Esophagus (tissue), 2 donors: ENCODE data around the gene NUDT4. TPM values are rescaled to one million over a fixed set of nuclear protein-coding genes. Genes with fewer than 3 reads are reported as not detected.
A peak's percentile ranks its signal among the peaks of the same experiment; 100 is the strongest.
"Not testable (repeated sequence)": the region's sequence is repeated elsewhere in the genome, so short reads cannot be mapped to it uniquely, and the experiment has no call there.

Source experiments
- H3K27ac ChIP-seq, 2 donors: one replicate each; pipeline ENCODE4 v1.5.1; 2013; ENCODE audit warnings: low read depth in 2 of 2, mild to moderate bottlenecking in 2 of 2, inconsistent platforms in 1 of 2, low read length in 1 of 2, moderate library complexity in 1 of 2
- H3K27me3 ChIP-seq, 2 donors: one replicate each; pipeline ENCODE4 v1.6.1; 2013; ENCODE audit warnings: low read length in 2 of 2, control low read depth in 1 of 2, mild to moderate bottlenecking in 1 of 2; ENCODE audit not compliant: insufficient read depth in 2 of 2, control insufficient read depth in 1 of 2
- H3K36me3 ChIP-seq, 2 donors: one replicate each; pipeline ENCODE4 v1.6.1; 2013; ENCODE audit warnings: low read length in 1 of 2; ENCODE audit not compliant: control insufficient read depth in 2 of 2, insufficient read depth in 2 of 2
- H3K4me1 ChIP-seq, 2 donors: one replicate each; pipeline ENCODE4 v1.6.1; 2013; ENCODE audit warnings: low read length in 1 of 2; ENCODE audit not compliant: control insufficient read depth in 2 of 2, insufficient read depth in 2 of 2
- H3K4me3 ChIP-seq, 2 donors: one replicate each; pipeline ENCODE4 v1.5.1; 2013; ENCODE audit warnings: low read length in 2 of 2, mild to moderate bottlenecking in 2 of 2, low read depth in 1 of 2, moderate library complexity in 1 of 2
- H3K9me3 ChIP-seq, 2 donors: one replicate each; pipeline ENCODE4 v1.6.1; 2013; ENCODE audit warnings: mild to moderate bottlenecking in 2 of 2, low read depth in 1 of 2, low read length in 1 of 2, moderate library complexity in 1 of 2; ENCODE audit not compliant: control insufficient read depth in 2 of 2, insufficient read depth in 1 of 2
- WGBS, 2 donors: extraction: QIAGEN DNeasy Blood & Tissue Kit; methylation state at CpG; one replicate each; pipeline ENCODE4 v1.1.7; 2013; 5-methylcytosine and 5-hydroxymethylcytosine counted together
- polyA plus RNA-seq, 2 donors: library from polyadenylated mRNA; stranded (reverse); fragments of 200-250 nt; gene quantifications; one replicate each; pipeline ENCODE4 v1.2.3, GENCODE V29; 2013
- donor health status: healthy with polysubstance abuse.
- donor health status: Bipolar disorder and iron deficiency.

The NUDT4 gene
- polyA plus RNA-seq, 2 donors: 7.0 to 12.5 TPM

DNA sequence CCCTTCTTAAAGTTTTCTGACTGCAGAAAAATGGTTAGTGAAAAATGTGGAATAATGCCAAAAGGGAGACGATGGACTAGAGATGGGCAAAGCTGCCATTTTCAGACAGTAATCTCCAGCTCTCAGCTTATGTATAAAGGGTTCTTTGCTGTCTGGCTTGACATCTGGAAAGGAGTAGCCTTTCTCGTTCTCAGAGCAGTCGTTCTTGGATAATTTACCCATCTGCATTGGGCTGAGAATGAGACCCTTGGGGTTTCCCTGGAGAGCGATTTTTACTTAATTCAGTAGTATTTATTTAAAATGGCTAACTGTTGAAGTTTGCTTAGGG, 1.2 kb downstream of the NUDT4 start:
- no peaks in the 10 kb centered on the region for H3K9me3 ChIP-seq
- H3K4me1 ChIP-seq: peaks cover 2 to 5% of the 10 kb centered on the region in 2 donors
- H3K27ac ChIP-seq: peak overlapping the region; percentile 91 to 95
- 0 to 1% methylated on average over 4 of the region's 4 CpGs for WGBS, 2 donors
- H3K36me3 ChIP-seq: peaks cover 0 to 2% of the 10 kb centered on the region in 2 donors
- H3K4me3 ChIP-seq: peak overlapping the region; percentile 68 to 94
- no peaks in the 10 kb centered on the region for H3K27me3 ChIP-seq

DNA sequence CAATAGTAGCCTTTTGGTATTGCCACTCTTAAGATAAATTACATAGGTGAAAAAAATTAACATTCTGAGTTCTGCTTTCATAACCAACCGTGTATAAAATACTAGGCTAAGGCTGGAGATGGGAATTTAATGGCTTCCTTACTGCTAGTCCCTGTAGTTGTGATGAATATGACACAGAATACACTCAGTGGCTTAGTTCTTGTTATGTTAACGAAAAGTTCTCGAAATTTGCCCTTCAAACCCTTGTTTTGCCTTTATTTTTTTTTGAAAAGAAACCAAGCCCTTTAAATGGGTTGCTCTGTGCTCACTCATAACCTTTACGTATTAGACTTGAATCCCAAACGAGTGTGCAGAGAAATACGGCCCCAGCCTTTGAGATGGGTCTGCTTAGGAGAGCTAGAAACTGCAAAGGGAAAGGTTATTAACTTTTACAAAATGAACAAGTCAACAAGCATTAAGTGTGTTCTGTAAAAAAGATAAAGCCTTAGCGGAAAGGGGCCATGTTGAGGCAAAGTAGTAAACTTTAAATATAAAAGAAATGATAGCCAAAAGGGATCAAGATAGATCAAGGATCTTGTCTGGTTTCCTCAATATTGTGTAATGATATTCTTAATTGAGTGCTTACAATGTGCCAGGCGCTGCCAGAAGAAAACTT, 1.7 kb downstream of the NUDT4 start:
- WGBS, 2 donors: 3 to 4% methylated on average over 8 of the region's 8 CpGs
- Histone ChIP-seq H3K27me3 (no peaks in the 10 kb centered on the region), H3K9me3 (no peaks in the 10 kb centered on the region), H3K4me1 (peaks cover 2 to 5% of the 10 kb centered on the region in 2 donors), H3K36me3 (peaks cover 0 to 2% of the 10 kb centered on the region in 2 donors), H3K27ac (peak overlapping the region; percentile 17 to 95), H3K4me3 (peak overlapping the region; percentile 20 to 94)

DNA sequence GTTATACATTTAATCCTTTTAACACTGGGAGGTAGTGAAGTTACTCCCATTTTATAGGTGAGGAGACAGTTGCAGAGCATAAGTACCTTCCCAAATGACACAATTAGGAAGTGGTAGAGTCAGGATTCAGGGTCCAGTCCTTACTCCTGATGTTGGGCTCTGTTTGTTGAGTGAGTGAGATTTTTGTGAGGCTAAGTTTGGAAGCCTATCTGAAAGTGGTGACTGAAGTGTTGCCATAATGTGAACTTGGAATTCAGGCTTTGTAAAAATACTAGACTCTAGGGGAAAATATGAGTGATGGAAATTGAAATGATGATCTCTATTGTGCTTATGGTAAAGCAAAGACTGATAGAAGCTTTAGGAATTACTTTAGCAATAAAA, 2.2 kb downstream of the NUDT4 start:
- Histone ChIP-seq H3K9me3 (no peaks in the 10 kb centered on the region), H3K27me3 (no peaks in the 10 kb centered on the region), H3K4me3 (peak overlapping the region in 1 of 2 donors; percentile 94), H3K27ac (peak overlapping the region; percentile 17 to 60), H3K4me1 (peaks cover 2 to 5% of the 10 kb centered on the region in 2 donors), H3K36me3 (peaks cover 0 to 2% of the 10 kb centered on the region in 2 donors)

DNA sequence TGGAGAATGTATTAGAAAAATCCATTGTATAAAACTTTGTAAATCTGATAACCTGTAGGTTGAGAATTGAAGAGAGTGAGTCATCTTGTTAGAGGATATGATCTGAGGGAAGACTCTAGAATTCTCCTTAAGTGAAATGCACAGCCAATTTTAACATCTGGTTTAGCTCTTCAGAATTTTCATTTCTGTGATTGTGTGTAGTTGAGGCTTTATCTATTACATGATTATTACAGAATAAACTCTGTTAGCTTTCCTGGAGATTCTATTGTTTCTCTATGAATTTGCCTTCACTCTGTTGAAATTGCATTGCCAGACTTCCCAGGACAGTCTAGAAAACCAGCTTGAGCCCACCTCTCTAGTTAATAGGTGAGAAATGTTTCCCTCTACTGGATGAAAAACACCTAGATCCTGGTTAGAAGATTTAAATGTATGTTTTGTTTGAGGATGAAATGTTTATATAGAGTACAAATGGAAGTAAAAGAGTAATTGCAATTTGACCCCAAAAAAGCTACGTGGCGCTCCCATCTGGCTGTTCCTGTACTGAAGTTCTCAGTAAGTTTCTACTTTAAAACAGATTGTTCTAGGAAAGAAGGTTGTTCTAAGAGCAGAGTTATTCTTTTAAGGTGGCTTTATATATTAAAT, 2.9 kb downstream of the NUDT4 start:
- H3K9me3 ChIP-seq: no peaks in the 10 kb centered on the region
- H3K4me3 ChIP-seq: peak overlapping the region in 1 of 2 donors; percentile 94
- peak overlapping the region in 1 of 2 donors; percentile 27 for H3K27ac ChIP-seq
- H3K4me1 ChIP-seq: peaks cover 2 to 5% of the 10 kb centered on the region in 2 donors
- 21 to 27% methylated on average over 2 of the region's 2 CpGs for WGBS, 2 donors
- peaks cover 0 to 2% of the 10 kb centered on the region in 2 donors for H3K36me3 ChIP-seq
- H3K27me3 ChIP-seq: no peaks in the 10 kb centered on the region

DNA sequence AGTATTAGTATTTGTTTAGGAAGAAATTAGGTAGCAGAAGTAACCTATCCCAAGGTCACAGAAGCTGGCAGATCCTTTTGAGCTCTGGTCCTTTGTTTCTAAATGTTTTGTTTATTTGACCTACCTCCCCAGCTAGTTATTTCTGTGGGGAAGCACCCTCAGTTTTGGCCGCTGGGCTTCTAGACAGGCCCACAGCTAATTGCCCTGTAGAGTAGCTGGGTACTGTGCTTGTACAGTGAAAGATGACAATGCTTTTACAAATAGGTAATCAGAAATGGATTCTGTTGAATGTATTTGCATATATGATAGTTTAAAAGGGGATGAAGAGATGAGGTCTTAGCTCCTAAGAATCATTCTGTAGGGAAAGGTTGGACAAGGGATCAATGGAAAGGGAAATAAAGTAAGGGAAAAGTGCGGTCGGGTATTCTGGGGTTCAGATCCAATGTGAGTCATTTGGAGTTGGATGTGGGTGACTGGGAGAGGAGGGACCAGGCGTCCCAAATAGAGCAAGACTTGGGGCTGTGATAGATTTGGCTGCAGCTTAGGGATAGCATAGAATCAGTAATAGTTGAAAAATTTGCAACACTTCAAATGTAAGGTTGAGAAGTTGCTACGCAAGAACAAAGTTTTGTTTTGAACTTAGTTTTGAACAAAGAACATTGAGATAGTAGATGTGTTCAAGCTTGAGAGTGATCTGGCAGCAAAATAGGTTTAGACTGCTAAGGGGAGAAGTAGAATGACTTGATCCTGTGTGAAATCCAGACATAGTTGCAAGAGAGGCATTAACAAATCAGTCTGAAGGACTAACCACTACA, 3.6 kb downstream of the NUDT4 start:
- 34 to 40% methylated on average over 5 of the region's 5 CpGs for WGBS, 2 donors
- Histone ChIP-seq H3K4me3 (peak overlapping the region in 1 of 2 donors; percentile 94), H3K9me3 (no peaks in the 10 kb centered on the region), H3K27ac (peak overlapping the region in 1 of 2 donors; percentile 49), H3K4me1 (peaks cover under 1 to 4% of the 10 kb centered on the region in 2 donors), H3K36me3 (peaks cover 0 to 2% of the 10 kb centered on the region in 2 donors), H3K27me3 (no peaks in the 10 kb centered on the region)

DNA sequence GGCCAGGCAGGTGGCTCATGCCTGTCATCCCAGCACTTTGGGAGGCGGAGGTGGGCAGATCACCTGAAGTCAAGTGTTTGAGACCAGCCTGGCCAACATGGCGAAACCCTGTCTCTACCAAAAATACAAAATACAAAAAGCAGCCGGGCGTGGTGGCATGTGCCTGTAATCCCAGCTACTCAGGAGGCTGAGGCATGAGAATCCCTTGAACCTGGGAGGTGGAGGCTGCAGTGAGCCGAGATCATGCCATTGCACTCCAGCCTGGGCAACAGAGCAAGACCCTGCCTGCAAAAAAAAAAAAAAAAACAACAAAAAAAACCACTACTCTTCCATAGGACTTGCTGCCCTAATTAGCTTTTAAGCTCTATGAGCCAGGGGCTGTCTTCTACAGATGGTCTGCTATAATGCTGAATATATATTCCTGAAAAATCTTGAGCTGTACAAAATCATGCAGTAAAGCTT, 4.3 kb downstream of the NUDT4 start:
- H3K4me3 ChIP-seq, H3K36me3 ChIP-seq, H3K4me1 ChIP-seq, H3K9me3 ChIP-seq, H3K27me3 ChIP-seq: not testable (repeated sequence)
- WGBS, 2 donors: 76 to 82% methylated on average over 5 of the region's 5 CpGs
- peak overlapping the region in 1 of 2 donors; percentile 49 for H3K27ac ChIP-seq

DNA sequence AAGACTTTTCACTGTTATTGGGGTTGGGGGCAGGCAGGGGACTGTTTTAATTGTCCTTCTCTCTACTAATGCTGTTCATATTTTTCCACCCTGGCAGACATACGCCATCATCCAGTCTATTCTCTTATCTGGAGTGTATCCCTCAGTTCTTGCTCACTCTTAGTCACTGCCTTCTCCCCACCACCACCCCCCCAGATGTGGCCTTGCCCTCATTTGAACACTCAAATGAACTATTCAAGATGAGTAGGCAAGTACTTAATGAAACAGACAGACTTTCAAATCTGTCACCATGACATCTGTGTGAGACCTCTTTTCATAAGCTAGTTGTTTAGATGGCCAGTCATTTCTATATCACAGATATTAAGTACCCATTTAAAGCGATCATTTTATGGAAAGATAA, 10.1 kb downstream of the NUDT4 start:
- Histone ChIP-seq H3K27me3 (no peaks in the 10 kb centered on the region), H3K4me1 (no peaks in the 10 kb centered on the region), H3K9me3 (no peaks in the 10 kb centered on the region), H3K36me3 (no peaks in the 10 kb centered on the region), H3K4me3 (no peak overlapping the region), H3K27ac (no peak overlapping the region)
- 63 to 74% methylated on average over 2 of the region's 2 CpGs for WGBS, 2 donors

DNA sequence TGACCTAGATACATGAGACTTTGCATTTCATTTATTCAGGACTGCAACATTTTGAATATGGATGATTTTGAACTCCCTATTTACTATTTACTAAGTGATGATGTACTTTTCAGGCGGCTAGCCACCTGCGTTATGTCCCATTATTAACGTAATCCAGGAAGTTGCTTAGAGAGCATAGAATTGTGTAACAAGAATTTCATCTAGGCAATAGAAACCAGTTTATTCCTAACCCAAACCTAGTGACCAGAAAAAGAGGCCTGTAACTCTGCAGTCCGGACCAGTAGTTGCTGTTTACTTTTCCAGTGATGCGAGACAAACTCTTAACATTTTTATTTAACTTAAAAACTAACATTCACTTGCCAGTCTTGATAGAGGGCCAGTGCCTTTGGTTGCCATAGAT, 12.3 kb downstream of the NUDT4 start:
- Histone ChIP-seq H3K4me1 (no peaks in the 10 kb centered on the region), H3K36me3 (no peaks in the 10 kb centered on the region), H3K27me3 (no peaks in the 10 kb centered on the region), H3K4me3 (no peak overlapping the region), H3K9me3 (no peaks in the 10 kb centered on the region), H3K27ac (no peak overlapping the region)
- WGBS, 2 donors: 40 to 47% methylated on average over 5 of the region's 5 CpGs

DNA sequence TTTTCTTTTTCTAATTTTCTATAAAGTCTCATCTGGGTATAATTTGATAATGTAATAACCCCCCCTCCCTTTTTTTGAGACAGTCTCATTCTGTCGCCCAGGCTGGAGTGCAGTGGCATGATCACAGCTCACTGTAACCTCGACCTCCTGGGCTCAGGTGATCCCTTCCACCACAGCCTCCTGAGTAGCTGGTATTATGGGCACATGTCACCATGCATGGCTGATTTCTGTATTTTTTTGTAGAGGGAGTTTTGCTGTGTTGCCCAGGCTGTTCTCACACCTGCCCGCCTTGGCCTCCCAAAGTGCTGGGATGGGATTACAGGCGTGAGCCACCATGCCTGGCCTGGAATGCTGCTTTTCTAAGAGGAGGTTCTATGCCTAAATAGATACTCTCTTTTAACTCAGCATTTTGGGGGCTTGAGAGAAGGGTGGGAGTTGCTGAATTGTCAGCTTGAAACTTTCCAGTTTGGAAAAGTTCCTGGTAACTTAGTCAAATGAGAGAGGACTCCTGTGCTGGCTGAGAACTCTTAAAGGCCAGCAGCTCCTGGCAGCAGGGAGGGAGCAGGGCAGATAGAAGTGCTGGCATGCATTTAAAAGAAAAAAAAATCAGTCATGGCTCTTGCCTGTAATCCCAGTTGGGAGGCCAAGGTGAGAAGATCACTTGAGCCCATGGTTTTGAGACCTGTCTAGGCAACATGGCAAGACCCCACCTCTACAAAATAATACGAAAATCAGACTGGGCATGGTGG, 13.0 kb downstream of the NUDT4 start:
- no peak overlapping the region for H3K4me3 ChIP-seq
- H3K9me3 ChIP-seq: no peaks in the 10 kb centered on the region
- peak overlapping the region in 1 of 2 donors; percentile 26 for H3K27ac ChIP-seq
- no peaks in the 10 kb centered on the region for H3K4me1 ChIP-seq
- WGBS, 2 donors: 73 to 78% methylated on average over 5 of the region's 5 CpGs
- H3K36me3 ChIP-seq: no peaks in the 10 kb centered on the region
- H3K27me3 ChIP-seq: no peaks in the 10 kb centered on the region
